Coronary artery (tissue), 2 donors: ENCODE results near the gene SPON1.

Source experiments
- DNase-seq: peaks from one replicate; pipeline ENCODE4 v3.0.0-alpha.2; 2017; ENCODE audit warnings: low spot score
- H3K27ac ChIP-seq, 2 donors: fragments of 200-600 bp; sonication (generic); one replicate each; pipeline ENCODE4 v1.5.1; 2016 to 2019
- H3K4me3 ChIP-seq: fragments of 200-600 bp; sonication (generic); 2 replicates; pipeline ENCODE4 v1.5.1; 2016; ENCODE audit warnings: mild to moderate bottlenecking, moderate library complexity
- CTCF ChIP-seq: fragments of 200-600 bp; sonication (generic); IDR thresholded peaks from one replicate; pipeline ENCODE4 v1.5.1; 2019; ENCODE audit warnings: antibody characterized with exemption

SPON1 gene

DNA sequence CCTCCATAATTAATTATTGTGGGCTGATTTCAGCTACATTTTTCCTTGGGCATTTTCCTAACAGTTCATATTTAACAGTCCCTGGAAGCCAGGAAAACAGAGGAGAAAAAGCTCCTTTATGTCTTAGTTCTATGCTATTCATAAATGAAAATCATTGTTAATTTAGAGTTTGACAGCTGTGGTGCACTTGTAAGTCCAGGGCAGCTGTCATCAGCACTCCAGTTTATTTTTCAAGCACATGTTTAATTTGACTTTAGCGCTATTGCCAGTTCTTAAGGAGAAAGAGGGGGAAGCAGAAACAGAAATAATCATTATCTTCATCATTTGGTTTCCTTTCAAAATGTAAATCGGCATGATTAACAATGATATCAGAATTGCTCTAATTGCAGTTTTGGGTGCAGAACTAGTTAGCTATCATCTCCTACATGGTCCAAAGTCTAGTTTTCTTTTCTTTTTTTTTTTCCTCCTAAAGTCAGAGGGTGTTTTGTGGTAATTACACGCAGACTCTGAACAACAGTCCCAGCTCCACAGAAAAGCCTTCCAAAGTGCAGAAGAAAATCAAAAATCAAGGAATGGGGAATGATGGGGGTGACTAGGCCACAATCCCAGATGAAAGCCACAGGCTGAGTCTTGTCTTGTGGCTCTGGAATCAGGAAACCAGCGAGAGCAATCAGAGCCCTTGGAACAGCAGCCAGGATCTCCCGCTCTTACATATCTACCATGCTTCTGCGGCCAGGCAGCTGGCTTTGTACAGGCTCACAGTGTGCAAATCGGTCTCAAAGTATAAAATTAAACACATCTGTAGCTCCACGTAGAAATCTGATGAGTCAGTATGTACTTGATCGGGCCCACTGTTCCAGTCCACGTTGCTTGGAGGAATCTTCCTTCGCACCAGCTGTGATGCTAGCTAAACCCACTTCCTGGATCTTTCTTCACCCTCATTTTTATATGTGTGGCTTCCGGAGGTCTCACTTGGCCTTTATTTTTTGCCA is 91.9 kb downstream of the SPON1 start:
- TF ChIP-seq CTCF: no peak
- Histone ChIP-seq H3K27ac (no peak overlapping the region), H3K4me3 (no peak overlapping the region)
- DNase-seq: no peak

DNA sequence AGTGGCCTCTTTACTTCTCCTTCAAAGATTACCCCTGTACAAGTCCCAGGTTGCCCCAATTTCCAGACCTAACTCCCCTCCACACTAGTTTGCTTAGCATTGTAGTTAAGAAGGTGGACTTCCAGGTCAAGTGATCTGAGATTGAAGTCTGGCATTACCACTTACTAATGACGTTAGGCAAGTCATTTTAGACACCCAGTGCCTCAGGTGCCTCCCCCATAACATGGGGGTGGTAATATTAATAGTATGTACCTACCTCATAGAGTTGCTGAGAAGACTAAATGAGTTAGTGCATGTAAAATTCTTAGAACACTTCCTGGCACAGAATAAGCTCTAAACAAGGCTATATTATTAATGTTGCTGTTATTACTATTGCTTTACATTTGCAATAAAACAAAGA is 93.4 kb downstream of the SPON1 start:
- DNase-seq: no peak
- no peak overlapping the region for H3K27ac ChIP-seq
- H3K4me3 ChIP-seq: no peak overlapping the region
- TF ChIP-seq CTCF: no peak

GRCh38 chr11:14058061-14058460 is 95.5 kb downstream of the SPON1 start:
- Histone ChIP-seq H3K4me3 (no peak overlapping the region), H3K27ac (no peak overlapping the region)
- TF ChIP-seq CTCF: no peak
- DNase-seq: no peak

GRCh38 chr11:14059491-14059890 is 97.0 kb downstream of the SPON1 start:
- TF ChIP-seq CTCF: no peak
- Histone ChIP-seq H3K4me3 (no peak overlapping the region), H3K27ac (no peak overlapping the region)
- DNase-seq: no peak

DNA sequence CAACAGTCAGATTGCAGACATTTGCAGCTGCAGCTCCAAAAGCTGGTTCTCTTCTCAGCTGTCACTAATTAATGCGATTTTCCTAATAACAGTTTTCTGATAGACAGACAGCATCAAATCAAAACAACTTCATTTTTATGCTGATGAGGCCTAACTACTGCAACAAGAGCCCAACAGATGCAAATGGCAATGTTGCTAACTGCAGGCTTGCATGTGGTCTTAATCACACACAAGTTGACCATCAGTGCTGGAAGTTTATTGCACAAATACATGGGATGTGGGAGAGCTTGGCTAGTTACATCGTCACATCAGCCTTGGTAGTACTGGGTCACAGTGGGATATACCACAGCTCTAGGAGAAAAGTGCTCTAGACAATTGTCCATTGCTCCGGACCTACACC is 99.2 kb downstream of the SPON1 start:
- H3K27ac ChIP-seq: no peak overlapping the region
- no peak for TF ChIP-seq CTCF
- DNase-seq: no peak
- H3K4me3 ChIP-seq: no peak overlapping the region

DNA sequence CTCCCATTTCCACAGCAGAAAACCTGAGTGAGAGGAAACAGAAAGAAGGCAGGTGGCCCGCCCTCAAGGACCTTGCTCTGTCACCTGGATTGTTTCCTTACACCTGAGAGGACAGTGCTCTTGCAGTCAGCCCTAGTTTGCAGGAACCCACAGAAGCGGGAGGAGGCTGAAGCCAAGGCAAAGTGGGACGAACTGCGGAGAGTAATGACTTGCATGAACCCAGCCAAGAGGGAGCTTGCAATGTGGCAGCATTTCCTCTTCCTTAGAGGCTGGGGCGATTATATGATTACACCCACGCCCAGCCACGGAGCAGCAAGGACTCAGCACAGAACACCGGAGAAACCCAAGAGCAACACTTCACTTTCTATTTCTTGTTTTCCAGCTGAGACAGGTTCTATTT is 102.6 kb downstream of the SPON1 start:
- Histone ChIP-seq H3K4me3 (no peak overlapping the region), H3K27ac (no peak overlapping the region)
- DNase-seq: no peak
- no peak for TF ChIP-seq CTCF

GRCh38 chr11:14065681-14066080 is 103.2 kb downstream of the SPON1 start:
- Histone ChIP-seq H3K4me3 (no peak overlapping the region), H3K27ac (no peak overlapping the region)
- no peak for TF ChIP-seq CTCF
- DNase-seq: no peak
